Smooth muscle cell (in vitro differentiated cells): Measurements from ENCODE around the gene CAP1. TPM values are rescaled to one million over a fixed set of nuclear protein-coding genes. Genes with fewer than 3 reads are reported as not detected.

Experiments
- DNase-seq: peaks from one replicate; lab custom pipeline; 2025; ENCODE audit not compliant: unreplicated experiment; lab: John Stamatoyannopoulos, UW
- H2AFZ ChIP-seq: fragments of 200-600 bp; sonication (generic); 2 replicates; pipeline ENCODE4 v1.6.0; 2016; ENCODE audit warnings: antibody characterized with exemption, low read depth, mild to moderate bottlenecking
- H3F3A ChIP-seq: fragments of 200-600 bp; sonication (generic); 2 replicates; pipeline ENCODE4 v1.6.0; 2017; ENCODE audit warnings: antibody characterized with exemption, low read depth
- H3K27ac ChIP-seq: fragments of 200-600 bp; sonication (generic); 2 replicates; pipeline ENCODE4 v1.5.1; 2016; ENCODE audit warnings: low read depth, mild to moderate bottlenecking
- H3K27me3 ChIP-seq: fragments of 200-600 bp; sonication (generic); 2 replicates; pipeline ENCODE4 v1.6.1; 2016; ENCODE audit warnings: low read depth, mild to moderate bottlenecking
- H3K36me3 ChIP-seq: fragments of 200-600 bp; sonication (generic); 2 replicates; pipeline ENCODE4 v1.5.1; 2016; ENCODE audit warnings: low read depth
- H3K4me1 ChIP-seq: fragments of 200-600 bp; sonication (generic); 2 replicates; pipeline ENCODE4 v1.5.1; 2016; ENCODE audit warnings: low read depth
- H3K4me2 ChIP-seq: fragments of 200-600 bp; sonication (generic); 2 replicates; pipeline ENCODE4 v1.6.0; 2016; ENCODE audit warnings: mild to moderate bottlenecking
- H3K4me3 ChIP-seq: fragments of 200-600 bp; sonication (generic); 2 replicates; pipeline ENCODE4 v1.5.1; 2016; ENCODE audit warnings: mild to moderate bottlenecking
- H3K79me2 ChIP-seq: fragments of 200-600 bp; sonication (generic); 2 replicates; pipeline ENCODE4 v1.6.0; 2016; ENCODE audit warnings: low read depth, mild to moderate bottlenecking
- H3K9ac ChIP-seq: fragments of 200-600 bp; sonication (generic); 2 replicates; pipeline ENCODE4 v1.6.0; 2016; ENCODE audit warnings: low read depth
- H3K9me3 ChIP-seq: fragments of 200-600 bp; sonication (generic); replicated peaks from 2 replicates; pipeline ENCODE4 v1.5.1; 2016; ENCODE audit warnings: low read depth
- H4K20me1 ChIP-seq: fragments of 200-600 bp; sonication (generic); 2 replicates; pipeline ENCODE4 v1.6.0; 2016; ENCODE audit warnings: low read depth
- CTCF ChIP-seq: fragments of 200-600 bp; sonication (generic); IDR thresholded peaks from 2 replicates; pipeline ENCODE4 v1.5.1; 2017; ENCODE audit warnings: borderline replicate concordance, mild to moderate bottlenecking, antibody characterized with exemption; ENCODE audit not compliant: insufficient read depth, poor library complexity, severe bottlenecking
- WGBS: methylation state at CpG from one replicate; pipeline ENCODE4 v1.1.7; 2016; ENCODE audit warnings: low lambda C conversion rate; 5-methylcytosine and 5-hydroxymethylcytosine counted together
- polyA plus RNA-seq: library from polyadenylated mRNA; unstranded; fragments of >200 nt; fragmentation: Nextera tagmentation; extraction: Ambion mirVana; gene quantifications from 2 replicates; pipeline ENCODE4 v1.2.1, GENCODE V29; 2016
- total RNA-seq: library from RNA; depleted of rRNA; stranded (reverse); fragments of >200 nt; gene quantifications from 2 replicates; pipeline ENCODE4 v1.2.3, GENCODE V29; 2014

The CAP1 gene
- total and polyA plus RNA-seq, 2 experiments from 2014 or later: 381 to 390 TPM

- peaks cover 100% of the 10 kb centered on the region for H4K20me1 ChIP-seq
- no peak overlapping the region for H3K4me3 ChIP-seq
- H3K79me2 ChIP-seq: peaks cover 100% of the 10 kb centered on the region
- no peaks in the 10 kb centered on the region for H3K27me3 ChIP-seq
- no peaks in the 10 kb centered on the region for H3K4me1 ChIP-seq
- H2AFZ ChIP-seq: no peak overlapping the region
- no peak for TF ChIP-seq CTCF
- H3K4me2 ChIP-seq: no peak overlapping the region
- no peak overlapping the region for H3K9ac ChIP-seq
- H3K36me3 ChIP-seq: no peaks in the 10 kb centered on the region
- over 99% methylated on average over 3 of the region's 3 CpGs for WGBS
- no peaks in the 10 kb centered on the region for H3K9me3 ChIP-seq
- peaks cover 13% of the 10 kb centered on the region for H3F3A ChIP-seq
- H3K27ac ChIP-seq: no peak overlapping the region
- no peak for DNase-seq
Measured at GRCh38 chr1:40050863-40051262, 10.3 kb downstream of the CAP1 start.

GRCh38 chr1:40053138-40053887 lies 12.8 kb downstream of the CAP1 start:
- no peaks in the 10 kb centered on the region for H3K4me1 ChIP-seq
- H3K4me2 ChIP-seq: no peak overlapping the region
- H4K20me1 ChIP-seq: peaks cover 100% of the 10 kb centered on the region
- no peak overlapping the region for H3K4me3 ChIP-seq
- no peak overlapping the region for H2AFZ ChIP-seq
- DNase-seq: no peak
- 93% methylated on average over 11 of the region's 11 CpGs for WGBS
- no peaks in the 10 kb centered on the region for H3K9me3 ChIP-seq
- H3K79me2 ChIP-seq: peaks cover 100% of the 10 kb centered on the region
- no peak for TF ChIP-seq CTCF
- H3F3A ChIP-seq: peaks cover 7% of the 10 kb centered on the region
- no peaks in the 10 kb centered on the region for H3K27me3 ChIP-seq
- no peaks in the 10 kb centered on the region for H3K36me3 ChIP-seq
- H3K9ac ChIP-seq: no peak overlapping the region
- H3K27ac ChIP-seq: no peak overlapping the region

GRCh38 chr1:40056519-40057309 lies 16.2 kb downstream of the CAP1 start:
- Histone ChIP-seq H3K4me2 (no peak overlapping the region), H3K27ac (no peak overlapping the region), H3K4me3 (no peak overlapping the region), H3K27me3 (no peaks in the 10 kb centered on the region), H2AFZ (no peak overlapping the region), H3K36me3 (peaks cover 7% of the 10 kb centered on the region), H3K4me1 (no peaks in the 10 kb centered on the region), H4K20me1 (peaks cover 100% of the 10 kb centered on the region), H3K79me2 (peaks cover 99% of the 10 kb centered on the region), H3K9ac (no peak overlapping the region), H3F3A (peaks cover 12% of the 10 kb centered on the region), H3K9me3 (no peaks in the 10 kb centered on the region)
- no peak for TF ChIP-seq CTCF
- WGBS: 97% methylated on average over 5 of the region's 5 CpGs
- no peak for DNase-seq
